Activated CD4-positive, alpha-beta T cell treated with anti-CD3 and anti-CD28 coated beads, Interleukin-10, Interleukin-2, amounts not matched to agents 100 ng/mL and 50 ng/mL, durations not matched to agents 16 hours and 8 hours (primary cell): ENCODE measurements around the gene ASB7.

ENCODE experiments used
- DNase-seq: peaks from one replicate; pipeline ENCODE4 v3.0.0-alpha.2; 2020

Gene ASB7

GRCh38 chr15:100598655-100599054, 3.7 kb upstream of the ASB7 start:
- DNase-seq: peak; percentile 15

- DNase-seq: peak; percentile 54
These were observed 1.2 kb upstream of the ASB7 start for GRCh38 chr15:100601163-100601562.

GRCh38 chr15:100601617-100602063, 749 bp upstream of the ASB7 start:
- no peak for DNase-seq

GRCh38 chr15:100602823-100603393, 519 bp downstream of the ASB7 start:
- DNase-seq: peak; percentile 83

GRCh38 chr15:100612539-100612938, 10.2 kb downstream of the ASB7 start:
- DNase-seq: no peak

- DNase-seq: no peak
These were observed 10.8 kb downstream of the ASB7 start for GRCh38 chr15:100613208-100613607.

- DNase-seq: no peak
These were observed 11.9 kb downstream of the ASB7 start for GRCh38 chr15:100614336-100614735.

- DNase-seq: no peak
These were observed 12.5 kb downstream of the ASB7 start for GRCh38 chr15:100614918-100615317.

- no peak for DNase-seq
These were observed 13.4 kb downstream of the ASB7 start for GRCh38 chr15:100615801-100616200.

- DNase-seq: no peak
These were observed 14.3 kb downstream of the ASB7 start for GRCh38 chr15:100616700-100617099.

- no peak for DNase-seq
These were observed 20.9 kb downstream of the ASB7 start for GRCh38 chr15:100623301-100623700.

GRCh38 chr15:100627789-100628395, 25.5 kb downstream of the ASB7 start:
- DNase-seq: peak; percentile 71

GRCh38 chr15:100628746-100629145, 26.4 kb downstream of the ASB7 start:
- DNase-seq: no peak

- no peak for DNase-seq
These were observed 29.4 kb downstream of the ASB7 start for GRCh38 chr15:100631831-100632230.

GRCh38 chr15:100633763-100634075, 31.3 kb downstream of the ASB7 start:
- DNase-seq: no peak

GRCh38 chr15:100635406-100636071, 33.1 kb downstream of the ASB7 start:
- DNase-seq: no peak

GRCh38 chr15:100638177-100638730, 35.9 kb downstream of the ASB7 start:
- DNase-seq: no peak

GRCh38 chr15:100642213-100642949, 40.0 kb downstream of the ASB7 start:
- DNase-seq: no peak

GRCh38 chr15:100642950-100643338, 40.6 kb downstream of the ASB7 start:
- no peak for DNase-seq

GRCh38 chr15:100645671-100646070, 43.3 kb downstream of the ASB7 start:
- no peak for DNase-seq

GRCh38 chr15:100648951-100649350, 46.6 kb downstream of the ASB7 start:
- DNase-seq: no peak

- no peak for DNase-seq
These were observed 48.3 kb downstream of the ASB7 start for GRCh38 chr15:100650685-100651084.

- no peak for DNase-seq
These were observed 48.9 kb downstream of the ASB7 start for GRCh38 chr15:100651253-100651652.

GRCh38 chr15:100652116-100652515, 49.7 kb downstream of the ASB7 start:
- no peak for DNase-seq
